Nephron progenitor cell (in vitro differentiated cells): ENCODE data around the gene MSN.

Experiments used
- DNase-seq: peaks from one replicate; pipeline ENCODE4 v3.0.0; 2021
- H3K27ac Mint-ChIP-seq: 2 replicates; pipeline ENCODE4 v1.8.0; 2021; ENCODE audit warnings: mild to moderate bottlenecking, moderate library complexity, mixed read lengths
- H3K27me3 Mint-ChIP-seq: 2 replicates; pipeline ENCODE4 v1.8.0; 2021; ENCODE audit warnings: mild to moderate bottlenecking, low read depth, mixed read lengths; ENCODE audit not compliant: poor library complexity
- H3K36me3 Mint-ChIP-seq: 2 replicates; pipeline ENCODE4 v1.8.0; 2021; ENCODE audit warnings: low read depth, mixed read lengths
- H3K4me1 Mint-ChIP-seq: 2 replicates; pipeline ENCODE4 v1.8.0; 2021; ENCODE audit warnings: mixed read lengths
- H3K4me3 Mint-ChIP-seq: 2 replicates; pipeline ENCODE4 v1.8.0; 2021; ENCODE audit warnings: mild to moderate bottlenecking, moderate library complexity, mixed read lengths
- H3K9me3 Mint-ChIP-seq: 2 replicates; pipeline ENCODE4 v1.8.0; 2021; ENCODE audit warnings: mild to moderate bottlenecking, moderate library complexity, mixed read lengths
- TF ChIP-seq, protein P1 (sequence below): fragments of 200-600 bp; sonication (generic); IDR thresholded peaks from 2 replicates; pipeline ENCODE4 v1.5.0; 2021; ENCODE audit warnings: antibody characterized with exemption

MSN gene

DNA sequence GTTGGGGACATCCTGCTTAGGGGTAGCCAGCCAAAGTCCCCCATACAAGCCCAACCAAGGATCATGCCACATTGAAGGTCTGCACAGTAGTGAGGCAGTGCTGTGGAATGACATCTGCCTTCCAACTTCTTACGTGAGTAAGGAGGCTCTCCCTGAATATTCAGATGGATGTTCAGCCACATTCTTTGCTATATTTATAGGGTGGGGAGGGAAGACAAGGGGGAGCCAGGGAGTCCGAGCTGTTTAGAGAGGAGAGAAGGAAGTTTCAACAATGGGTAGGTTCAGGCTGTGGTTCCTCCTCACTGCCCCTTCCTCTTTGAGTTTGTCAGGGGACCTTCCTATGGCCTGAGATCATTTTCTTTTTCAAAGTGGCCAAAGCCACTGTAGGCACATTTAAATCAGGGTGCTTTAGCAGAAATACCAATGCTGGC is 29.8 kb downstream of the MSN start:
- Mint-ChIP-seq H3K27ac (peak overlapping the region; percentile 77), H3K27me3 (peaks cover 3% of the 10 kb centered on the region)
- DNase-seq, result no peak

DNA sequence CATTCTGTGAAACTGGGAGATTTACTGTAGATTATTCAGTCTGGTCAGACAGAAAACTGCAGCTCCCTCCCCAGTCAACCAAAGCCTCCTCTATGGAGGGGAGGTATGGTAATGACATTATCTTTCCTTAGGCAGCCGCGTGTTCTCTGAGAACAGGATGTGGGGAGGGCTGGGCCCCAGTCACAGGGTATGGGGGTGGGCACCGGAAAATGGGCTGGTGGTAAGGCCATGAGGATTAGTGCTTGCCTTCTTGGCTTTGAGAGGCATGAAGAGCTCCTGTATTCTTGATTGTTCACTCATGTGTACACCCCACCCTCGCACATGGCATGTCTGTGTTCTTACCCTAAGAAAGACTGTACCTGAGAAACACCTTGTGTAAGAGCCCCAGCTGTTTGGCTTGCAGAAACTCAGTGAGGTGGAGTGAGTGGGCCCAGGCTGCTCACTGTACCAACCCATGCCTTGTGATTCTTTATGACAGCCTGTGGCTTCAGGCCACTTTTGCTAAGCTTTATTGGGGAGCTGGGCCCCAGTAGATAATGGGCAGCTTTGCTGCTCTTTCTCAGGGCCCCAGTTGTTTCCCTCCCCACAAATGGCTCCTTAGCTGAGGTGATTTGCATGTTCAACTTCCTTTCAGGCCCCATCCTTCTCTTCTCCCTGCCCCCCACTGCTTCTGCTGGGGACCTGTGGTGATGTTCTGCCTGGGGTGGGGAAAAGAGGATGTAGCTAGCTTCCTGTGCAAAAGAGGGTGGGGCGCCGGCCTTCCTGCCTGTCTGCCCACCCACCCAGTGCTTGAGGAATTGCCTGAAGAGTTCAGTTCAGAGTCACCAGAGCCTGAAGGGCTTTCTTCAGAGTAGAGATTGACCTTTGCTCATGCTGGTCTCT is 30.7 kb downstream of the MSN start:
- Mint-ChIP-seq H3K4me3 (no peak overlapping the region), H3K36me3 (peaks cover 4% of the 10 kb centered on the region), H3K27me3 (peaks cover 3% of the 10 kb centered on the region), H3K4me1 (peaks cover 49% of the 10 kb centered on the region), H3K27ac (peak overlapping the region; percentile 77), H3K9me3 (peaks cover 41% of the 10 kb centered on the region)
- peak; percentile 9 for DNase-seq
- TF ChIP-seq, protein P1, sequence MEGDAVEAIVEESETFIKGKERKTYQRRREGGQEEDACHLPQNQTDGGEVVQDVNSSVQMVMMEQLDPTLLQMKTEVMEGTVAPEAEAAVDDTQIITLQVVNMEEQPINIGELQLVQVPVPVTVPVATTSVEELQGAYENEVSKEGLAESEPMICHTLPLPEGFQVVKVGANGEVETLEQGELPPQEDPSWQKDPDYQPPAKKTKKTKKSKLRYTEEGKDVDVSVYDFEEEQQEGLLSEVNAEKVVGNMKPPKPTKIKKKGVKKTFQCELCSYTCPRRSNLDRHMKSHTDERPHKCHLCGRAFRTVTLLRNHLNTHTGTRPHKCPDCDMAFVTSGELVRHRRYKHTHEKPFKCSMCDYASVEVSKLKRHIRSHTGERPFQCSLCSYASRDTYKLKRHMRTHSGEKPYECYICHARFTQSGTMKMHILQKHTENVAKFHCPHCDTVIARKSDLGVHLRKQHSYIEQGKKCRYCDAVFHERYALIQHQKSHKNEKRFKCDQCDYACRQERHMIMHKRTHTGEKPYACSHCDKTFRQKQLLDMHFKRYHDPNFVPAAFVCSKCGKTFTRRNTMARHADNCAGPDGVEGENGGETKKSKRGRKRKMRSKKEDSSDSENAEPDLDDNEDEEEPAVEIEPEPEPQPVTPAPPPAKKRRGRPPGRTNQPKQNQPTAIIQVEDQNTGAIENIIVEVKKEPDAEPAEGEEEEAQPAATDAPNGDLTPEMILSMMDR, result no peak

More for the DNA sequence above, 29.8 kb downstream of the MSN start:
- Mint-ChIP-seq H3K4me1 (peaks cover 45% of the 10 kb centered on the region), H3K9me3 (peaks cover 39% of the 10 kb centered on the region), H3K36me3 (peaks cover 9% of the 10 kb centered on the region), H3K4me3 (no peak overlapping the region)
- TF ChIP-seq, protein P1, result no peak

DNA sequence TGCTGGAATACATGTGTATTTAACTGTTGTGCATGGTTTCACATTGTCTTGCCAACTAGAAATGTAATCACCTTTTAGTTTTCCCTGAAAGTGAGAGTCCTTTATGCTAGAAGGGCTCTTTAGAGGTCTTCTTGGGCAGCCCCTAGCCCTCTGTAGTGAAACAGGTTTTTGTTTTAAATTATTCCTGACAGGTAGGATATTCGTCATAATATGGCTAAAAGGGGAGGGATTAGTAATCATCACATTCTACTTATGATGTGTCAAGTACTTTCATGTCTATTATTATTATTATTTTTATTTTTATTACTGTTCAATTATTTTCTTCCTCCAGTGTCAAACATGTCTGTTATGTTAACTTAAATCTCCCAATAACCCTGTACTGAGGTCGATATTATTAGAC is 35.5 kb downstream of the MSN start:
- DNase-seq, result no peak
- H3K27me3 Mint-ChIP-seq, result no peaks in the 10 kb centered on the region
- H3K4me3 Mint-ChIP-seq, result no peak overlapping the region
- peaks cover 43% of the 10 kb centered on the region for H3K4me1 Mint-ChIP-seq
- H3K9me3 Mint-ChIP-seq, result peaks cover 31% of the 10 kb centered on the region
- H3K27ac Mint-ChIP-seq, result no peak overlapping the region
- H3K36me3 Mint-ChIP-seq, result no peaks in the 10 kb centered on the region
- TF ChIP-seq, protein P1, result no peak

DNA sequence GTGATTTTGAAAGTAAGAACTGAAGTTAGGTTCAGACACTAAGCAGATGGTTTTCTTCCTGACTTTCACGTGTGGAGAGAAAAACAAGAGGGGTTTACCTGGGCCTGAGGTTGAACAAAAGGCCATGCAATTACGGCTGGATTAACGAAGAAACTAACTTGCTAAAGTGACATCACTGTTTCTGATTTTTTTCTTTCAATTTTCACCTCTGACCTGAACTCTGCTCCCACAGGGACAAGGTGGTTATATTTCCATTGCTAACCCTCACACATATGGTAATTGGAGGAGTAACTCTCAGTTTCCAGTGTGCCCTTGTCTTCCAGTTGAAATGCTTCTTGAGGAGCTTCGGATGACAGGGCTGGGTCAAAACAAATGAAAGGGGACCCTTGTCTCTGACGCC is 38.0 kb downstream of the MSN start:
- Mint-ChIP-seq H3K27me3 (no peaks in the 10 kb centered on the region), H3K36me3 (peaks cover 7% of the 10 kb centered on the region), H3K4me1 (peaks cover 30% of the 10 kb centered on the region), H3K4me3 (no peak overlapping the region), H3K9me3 (peaks cover 33% of the 10 kb centered on the region), H3K27ac (peak overlapping the region; percentile 83)
- TF ChIP-seq, protein P1, result no peak
- DNase-seq, result no peak

DNA sequence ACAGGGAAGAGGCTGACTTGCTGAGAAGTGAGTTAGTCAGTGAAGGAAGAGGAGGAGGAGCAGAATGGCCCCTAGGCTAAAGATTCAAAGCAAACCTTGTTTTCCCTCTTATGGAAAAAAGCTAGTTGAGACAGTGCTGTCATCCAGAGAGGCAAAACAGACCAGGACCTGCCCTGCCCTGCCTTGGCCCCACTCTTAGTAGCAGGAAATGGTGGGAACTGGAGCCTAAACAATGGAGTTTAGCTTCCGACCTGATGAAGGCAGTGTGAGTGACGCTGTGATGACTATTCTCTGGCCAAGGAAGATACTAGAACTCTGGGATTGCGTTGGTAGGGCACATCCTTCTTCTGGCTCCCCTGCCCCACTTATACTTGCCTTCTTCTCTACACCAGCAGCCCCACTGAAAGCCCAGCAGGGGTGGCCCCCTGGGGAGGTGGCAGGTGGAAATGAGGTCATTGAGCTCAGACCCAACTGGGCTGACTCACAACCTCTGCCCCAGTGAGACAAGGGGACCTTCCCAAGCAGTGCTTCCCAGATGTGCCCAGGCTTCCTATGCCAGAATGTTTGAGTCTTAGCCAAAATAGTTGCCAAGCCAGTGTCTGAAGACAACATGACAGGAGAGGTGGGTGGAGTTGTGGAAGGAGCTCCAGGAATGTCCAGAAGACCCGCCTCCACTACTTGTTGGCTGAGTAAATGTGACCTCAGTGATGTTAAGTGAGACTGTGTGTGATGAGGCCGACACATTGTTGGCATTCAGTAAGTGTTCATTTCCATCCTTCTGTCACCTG is 38.8 kb downstream of the MSN start:
- H3K27me3 Mint-ChIP-seq, result no peaks in the 10 kb centered on the region
- TF ChIP-seq, protein P1, result no peak
- H3K9me3 Mint-ChIP-seq, result peaks cover 33% of the 10 kb centered on the region
- peaks cover 7% of the 10 kb centered on the region for H3K36me3 Mint-ChIP-seq
- H3K27ac Mint-ChIP-seq, result peak overlapping the region; percentile 83
- peaks cover 30% of the 10 kb centered on the region for H3K4me1 Mint-ChIP-seq
- no peak overlapping the region for H3K4me3 Mint-ChIP-seq
- DNase-seq, result no peak
